ENCODE measurements around the gene SAMD10. TPM values are rescaled to one million over a fixed set of nuclear protein-coding genes. Genes with fewer than 3 reads are reported as not detected.

The SAMD10 gene
- polyA plus RNA-seq, 1 of the 3 experiments (the other 2 are of a cell fraction) = 11.6 TPM

Small RNA genes lying within 50 kb of the gene (small RNA-seq; reads per million reads assigned to genes)
- 0 reads per million in 7 experiments for gene MIR647

Other genes starting within 250 kb of the SAMD10 start
- 10.9 and 12.3 TPM in 2 replicates for gene LIME1, start 243.0 kb downstream of the SAMD10 start, polyA plus RNA-seq (2012; rRNA removed)
- gene SLC2A4RG, start 239.9 kb downstream of the SAMD10 start, polyA plus RNA-seq (2012; rRNA removed) = 75.5 and 90.9 TPM in 2 replicates
- 0.11 and 0.15 TPM in 2 replicates for gene ZBTB46, start 148.4 kb downstream of the SAMD10 start, polyA plus RNA-seq (2012; rRNA removed)
- gene ABHD16B, start 118.1 kb downstream of the SAMD10 start, polyA plus RNA-seq (2012; rRNA removed) = not detected in 2 replicates
- gene TPD52L2, start 114.4 kb downstream of the SAMD10 start, polyA plus RNA-seq (2012; rRNA removed) = 137 and 161 TPM in 2 replicates
- gene DNAJC5, start 84.5 kb downstream of the SAMD10 start, polyA plus RNA-seq (2012; rRNA removed) = 24.2 and 26.2 TPM in 2 replicates
- gene UCKL1, start 23.2 kb downstream of the SAMD10 start, polyA plus RNA-seq (2012; rRNA removed) = 70.3 and 71.6 TPM in 2 replicates
- 10.4 and 11.8 TPM in 2 replicates for gene ZNF512B, start 9.7 kb downstream of the SAMD10 start, polyA plus RNA-seq (2012; rRNA removed)
- 50.1 and 59.1 TPM in 2 replicates for gene PRPF6, start 1.5 kb upstream of the SAMD10 start, polyA plus RNA-seq (2012; rRNA removed)
- 0.16 and 0.21 TPM in 2 replicates for gene C20orf204, start 56.5 kb upstream of the SAMD10 start, polyA plus RNA-seq (2012; rRNA removed)
- not detected in 2 replicates for gene SOX18, start 70.0 kb upstream of the SAMD10 start, polyA plus RNA-seq (2012; rRNA removed)
- 53.5 and 98.9 TPM in 2 replicates for gene TCEA2, start 83.6 kb upstream of the SAMD10 start, polyA plus RNA-seq (2012; rRNA removed)
- 18.7 and 20.5 TPM in 2 replicates for gene RGS19, start 99.9 kb upstream of the SAMD10 start, polyA plus RNA-seq (2012; rRNA removed)
- 1.7 and 1.8 TPM in 2 replicates for gene OPRL1, start 100.4 kb upstream of the SAMD10 start, polyA plus RNA-seq (2012; rRNA removed)
- 0.37 and 0.71 TPM in 2 replicates for gene LKAAEAR1, start 104.8 kb upstream of the SAMD10 start, polyA plus RNA-seq (2012; rRNA removed)
- gene NPBWR2, start 127.9 kb upstream of the SAMD10 start, polyA plus RNA-seq (2012; rRNA removed) = not detected in 2 replicates
- 0.10 and 0.23 TPM in 2 replicates for gene MYT1, start 184.8 kb upstream of the SAMD10 start, polyA plus RNA-seq (2012; rRNA removed)